Fibroblast of villous mesenchyme (primary cell): ENCODE results near the gene ZNF282. TPM values are rescaled to one million over a fixed set of nuclear protein-coding genes. Genes with fewer than 3 reads are reported as not detected.

Experiments used
- DNase-seq: peaks from one replicate; pipeline ENCODE4 v3.0.0-alpha.2; 2010; ENCODE audit warnings: low read depth
- H3K4me3 ChIP-seq: 2 replicates; pipeline ENCODE4 v1.5.1; 2011; ENCODE audit warnings: low read depth, mild to moderate bottlenecking, low read length
- CTCF ChIP-seq: IDR thresholded peaks from 2 replicates; pipeline ENCODE4 v1.5.1; 2012; ENCODE audit warnings: low read depth, mild to moderate bottlenecking, low read length; ENCODE audit not compliant: insufficient read depth
- total RNA-seq: library from RNA; depleted of rRNA; stranded (reverse); fragments of >200 nt; gene quantifications from 2 replicates; pipeline ENCODE4 v1.2.3, GENCODE V29; 2012

Gene ZNF282
- total RNA-seq, 1 donor, result 21.6 TPM

- no peak for DNase-seq
- no peak overlapping the region for H3K4me3 ChIP-seq
- TF ChIP-seq CTCF, result no peak
Measured at GRCh38 chr7:149198161-149198816, 2.9 kb downstream of the ZNF282 start.

GRCh38 chr7:149199234-149199995 is 4.1 kb downstream of the ZNF282 start:
- DNase-seq, result no peak
- TF ChIP-seq CTCF, result no peak
- no peak overlapping the region for H3K4me3 ChIP-seq

GRCh38 chr7:149202831-149203231 is 7.5 kb downstream of the ZNF282 start:
- peak; percentile 29 for DNase-seq
- no peak for TF ChIP-seq CTCF
- H3K4me3 ChIP-seq, result no peak overlapping the region

DNA sequence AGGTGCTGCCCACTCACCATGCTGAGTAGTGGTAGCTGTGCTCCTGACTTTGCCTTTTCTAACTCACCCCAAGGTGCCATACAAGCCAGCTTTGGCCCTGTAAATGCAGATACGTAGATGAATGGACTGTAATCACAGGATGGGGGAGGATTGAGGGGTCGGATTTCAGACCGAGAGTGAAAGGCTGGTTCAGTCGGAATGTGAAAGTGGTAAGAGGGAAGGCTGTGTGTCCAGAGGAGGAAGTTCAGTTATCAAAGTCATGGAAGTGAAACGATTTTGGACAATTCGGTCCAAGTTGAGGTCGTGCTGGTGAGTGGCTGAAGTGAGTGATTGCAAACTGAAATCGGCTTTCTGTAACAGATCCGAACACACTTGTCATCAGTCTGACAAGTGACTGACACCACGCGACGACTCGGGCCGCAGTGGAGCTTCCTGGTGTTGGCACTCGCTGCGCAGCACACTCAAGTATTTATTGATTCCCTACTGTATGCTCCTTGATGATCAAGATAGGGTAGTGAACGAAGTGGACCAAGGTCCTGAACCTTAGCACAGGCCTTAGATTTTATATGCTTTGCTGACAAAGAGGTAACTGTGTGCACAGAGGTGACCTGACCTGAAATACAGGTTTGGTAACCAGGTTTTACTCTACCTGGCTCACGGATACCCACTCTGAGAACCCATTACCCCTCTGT is 10.5 kb downstream of the ZNF282 start:
- no peak for TF ChIP-seq CTCF
- no peak overlapping the region for H3K4me3 ChIP-seq
- DNase-seq, result no peak

DNA sequence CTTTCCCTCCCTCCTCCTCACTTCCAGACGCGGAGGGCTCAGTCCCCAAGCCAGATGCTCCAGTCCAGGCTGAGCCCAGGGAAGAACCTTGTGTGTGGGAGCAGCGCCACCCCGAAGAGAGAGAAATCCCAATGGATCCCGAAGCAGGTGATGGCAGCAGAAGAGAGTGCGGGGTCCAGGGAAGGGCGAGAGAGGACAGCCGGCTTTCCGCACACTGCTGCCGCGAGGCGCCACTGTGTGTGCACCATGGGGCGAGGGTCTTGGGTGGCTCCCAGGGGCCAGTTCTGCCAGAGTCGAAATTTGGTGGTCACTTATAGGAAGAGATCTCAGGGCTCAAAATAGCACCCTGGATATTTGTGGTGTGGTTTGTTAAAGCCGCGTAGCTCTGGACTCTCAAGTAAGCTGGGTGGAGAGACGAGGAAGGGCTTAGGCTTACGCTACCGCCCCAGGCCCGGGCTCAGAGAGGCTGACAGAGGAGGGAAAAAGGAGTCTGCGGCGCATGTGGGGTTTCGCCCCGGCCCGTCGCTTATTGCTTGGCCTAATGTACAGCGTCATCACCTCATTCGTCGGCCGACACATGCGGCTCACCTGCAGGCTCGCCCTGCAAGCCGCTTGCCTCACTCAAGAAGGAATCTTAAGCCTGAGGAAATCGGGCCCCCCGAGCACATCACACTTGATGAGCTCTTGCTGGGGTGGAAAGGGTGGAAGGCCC is 12.1 kb downstream of the ZNF282 start:
- no peak overlapping the region for H3K4me3 ChIP-seq
- no peak for DNase-seq
- no peak for TF ChIP-seq CTCF

DNA sequence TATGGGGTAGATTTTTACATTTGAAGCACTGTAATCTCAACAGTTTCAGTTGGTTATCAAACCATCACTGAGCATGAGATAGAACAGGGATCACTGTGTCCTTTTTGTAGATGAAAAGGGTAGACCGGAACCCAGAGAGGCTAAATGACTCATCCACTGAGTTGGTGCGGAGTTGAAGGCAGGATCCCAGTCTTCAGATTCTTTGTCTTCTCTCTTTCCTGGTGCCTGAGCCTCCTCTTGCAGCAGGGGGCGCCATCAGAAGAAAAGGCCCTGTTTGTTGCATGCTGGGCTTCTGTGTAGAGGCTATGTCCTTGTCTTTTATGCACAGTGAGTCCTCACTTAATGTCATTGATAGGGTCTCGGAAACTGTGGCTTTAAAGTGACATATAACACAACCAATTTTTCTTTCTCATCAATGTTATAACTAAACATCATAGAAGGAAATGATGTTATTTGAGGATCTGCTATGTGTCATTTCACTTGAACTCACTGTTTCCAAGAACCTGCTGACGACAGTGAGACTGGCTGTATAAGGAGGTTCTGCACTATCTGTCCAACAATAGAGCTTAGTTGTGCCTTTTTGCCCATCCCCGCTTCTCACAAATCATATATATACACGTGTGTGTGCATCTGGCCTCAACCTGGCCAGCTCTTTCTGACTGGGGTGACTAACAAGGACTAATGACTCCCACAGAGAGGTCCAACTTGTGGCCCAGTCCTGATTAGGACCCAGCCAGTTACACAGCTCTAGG is 14.3 kb downstream of the ZNF282 start:
- peak; percentile 67 for TF ChIP-seq CTCF
- H3K4me3 ChIP-seq, result no peak overlapping the region
- DNase-seq, result peak; percentile 43
